Pancreas (tissue), 10 donors: ENCODE data around the gene SDR42E1. TPM values are rescaled to one million over a fixed set of nuclear protein-coding genes. Genes with fewer than 3 reads are reported as not detected.
A peak's percentile ranks its signal among the peaks of the same experiment; 100 is the strongest.

Experiments
- ATAC-seq, 4 donors: fragments of 200-7000 bp; cut with Tn5 transposase; one replicate each; pipeline versions ENCODE4 v1.8.0 to v1.9.1; 2020; ENCODE audit warnings: mild to moderate bottlenecking in 4 of 4, moderate library complexity in 4 of 4
- DNase-seq, 6 donors: peaks; one replicate each; pipeline ENCODE4 v3.0.0-alpha.2; 2020
- FAIRE-seq: peaks from 2 replicates; lab custom pipeline; 2012; peaks lifted over from hg19 to GRCh38; lab: Jason Lieb, UNC
- H3K27ac ChIP-seq, 4 donors: fragments of 200-600 bp; sonication (generic); 1 replicate in 3 of 4; 2 replicates in 1 of 4; pipeline versions ENCODE4 v1.5.0 to v1.8.0; 2020
- H3K27me3 ChIP-seq, 4 donors: fragments of 200-600 bp; one replicate each; pipeline ENCODE4 v1.8.0; 2021
- H3K36me3 ChIP-seq, 3 donors: fragments of 200-600 bp; sonication (generic) in 1 of 3; one replicate each; pipeline versions ENCODE4 v1.5.0 to v1.8.0; 2020 to 2021
- H3K4me1 ChIP-seq, 3 donors: fragments of 200-600 bp; one replicate each; pipeline ENCODE4 v1.8.0; 2021
- H3K4me3 ChIP-seq, 4 donors: fragments of 200-600 bp; sonication (generic) in 2 of 4; one replicate each; pipeline versions ENCODE4 v1.5.0 to v1.8.0; 2020 to 2021
- H3K9me3 ChIP-seq, 4 donors: fragments of 200-600 bp; one replicate each; pipeline ENCODE4 v1.8.0; 2021
- WGBS, 2 donors: extraction: QIAGEN DNeasy Blood & Tissue Kit; methylation state at CpG; one replicate each; pipeline ENCODE4 v1.1.7; 2013; 5-methylcytosine and 5-hydroxymethylcytosine counted together
- intact Hi-C, 3 donors: fragments of 100-400 bp; cut with DNase I; formaldehyde crosslinking; loops; one replicate each; pipeline versions ENCODE4 v1.11.1 to v1.14.2; 2022
- polyA plus RNA-seq, 2 donors: library from polyadenylated mRNA; stranded (reverse); fragments of 200-250 nt; gene quantifications; one replicate each; pipeline ENCODE4 v1.2.3, GENCODE V29; 2013
- total RNA-seq, 6 donors: library from RNA; stranded (reverse); fragmentation: NEBNext Ultra II Directional in 4 of 6; extraction: Animal tissue kit (Norgen Biotek cat#: 25700) in 4 of 6; gene quantifications; one replicate each; pipeline versions ENCODE4 v1.2.1 to v1.2.4, GENCODE V29; 2021 to 2023
- TF ChIP-seq, protein P1 (sequence below), 4 donors: fragments of 200-600 bp; sonication (generic) in 3 of 4; IDR thresholded peaks; one replicate each; pipeline versions ENCODE4 v1.5.0 to v1.8.0; 2021; ENCODE audit warnings: antibody characterized with exemption in 4 of 4
- donor health status: healthy with polysubstance abuse.
- donor health status: DM: no; HTN: no; CAD: no; lungs with moderate emphysema.
- donor health status: DM: no; HTN: no; CAD: no.
- donor health status: control.
- donor health status: control.
- donor health status: Bipolar disorder and iron deficiency.
- donor health status: DM: yes; HTN: yes; CAD: no.
- donor health status: DM: no; HTN: no; CAD: no.
- donor health status: DM: no; HTN: no; CAD: no.
- donor health status: DM: yes; HTN: yes; CAD: no.

Gene SDR42E1
- total and polyA plus RNA-seq, 8 donors: 2.5 to 13.3 (median 5.8) TPM

DNA sequence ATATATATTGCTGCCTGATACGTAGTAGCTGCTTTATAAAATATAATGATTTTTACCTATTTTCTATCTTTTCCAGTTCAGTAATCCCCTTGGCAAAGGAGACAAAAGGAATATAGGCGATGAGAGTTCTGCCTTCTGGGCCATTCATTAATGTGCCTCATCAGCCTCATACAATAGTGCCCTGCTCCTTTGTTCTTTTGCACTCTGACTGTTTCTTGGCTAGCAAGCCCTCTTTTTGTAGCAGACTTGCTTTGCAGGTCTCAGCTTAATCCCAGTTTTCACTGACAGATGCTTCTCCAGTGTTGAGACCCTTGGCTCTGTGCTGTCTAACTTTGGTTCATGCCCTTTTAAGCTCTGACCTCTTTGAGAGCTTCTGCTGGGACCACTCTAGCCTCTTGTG, 34.2 kb upstream of the SDR42E1 start:
- intact Hi-C loops: loop anchor here in 1 of 3 donors (10.0 kb wide), 1 partner anchor 169 kb away; no protein-coding TSS in a partner anchor
- Histone ChIP-seq H3K36me3 (no peaks in the 10 kb centered on the region), H3K4me1 (peaks cover 3 to 20% (median 8%) of the 10 kb centered on the region in 3 donors), H3K9me3 (no peaks in the 10 kb centered on the region), H3K27ac (no peak overlapping the region), H3K4me3 (no peak overlapping the region), H3K27me3 (no peaks in the 10 kb centered on the region)
- no peak for DNase-seq
- TF ChIP-seq, protein P1, sequence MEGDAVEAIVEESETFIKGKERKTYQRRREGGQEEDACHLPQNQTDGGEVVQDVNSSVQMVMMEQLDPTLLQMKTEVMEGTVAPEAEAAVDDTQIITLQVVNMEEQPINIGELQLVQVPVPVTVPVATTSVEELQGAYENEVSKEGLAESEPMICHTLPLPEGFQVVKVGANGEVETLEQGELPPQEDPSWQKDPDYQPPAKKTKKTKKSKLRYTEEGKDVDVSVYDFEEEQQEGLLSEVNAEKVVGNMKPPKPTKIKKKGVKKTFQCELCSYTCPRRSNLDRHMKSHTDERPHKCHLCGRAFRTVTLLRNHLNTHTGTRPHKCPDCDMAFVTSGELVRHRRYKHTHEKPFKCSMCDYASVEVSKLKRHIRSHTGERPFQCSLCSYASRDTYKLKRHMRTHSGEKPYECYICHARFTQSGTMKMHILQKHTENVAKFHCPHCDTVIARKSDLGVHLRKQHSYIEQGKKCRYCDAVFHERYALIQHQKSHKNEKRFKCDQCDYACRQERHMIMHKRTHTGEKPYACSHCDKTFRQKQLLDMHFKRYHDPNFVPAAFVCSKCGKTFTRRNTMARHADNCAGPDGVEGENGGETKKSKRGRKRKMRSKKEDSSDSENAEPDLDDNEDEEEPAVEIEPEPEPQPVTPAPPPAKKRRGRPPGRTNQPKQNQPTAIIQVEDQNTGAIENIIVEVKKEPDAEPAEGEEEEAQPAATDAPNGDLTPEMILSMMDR (IDR thresholded peaks at IDR 0.05): no peak
- 40 to 60% methylated on average over 2 of the region's 2 CpGs for WGBS, 2 donors
- ATAC-seq: no peak
- no peak for FAIRE-seq

DNA sequence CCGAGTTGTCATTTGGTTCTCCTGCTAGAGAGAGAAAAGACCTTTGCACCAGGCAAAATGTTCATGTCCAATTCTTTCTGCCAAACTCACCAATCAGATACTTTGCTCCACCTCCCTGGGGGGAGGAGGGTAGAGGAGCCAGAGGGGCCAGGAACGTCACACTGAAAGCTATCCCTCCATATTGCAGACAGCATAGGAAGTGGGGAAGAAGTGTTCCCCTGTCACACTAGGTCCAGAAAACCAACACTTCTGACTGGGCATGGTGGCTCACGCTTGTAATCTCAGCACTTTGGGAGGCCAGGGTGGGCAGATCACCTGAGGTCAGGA, 33.3 kb upstream of the SDR42E1 start:
- H3K4me3 ChIP-seq: no peak overlapping the region
- FAIRE-seq (no peak), DNase-seq (no peak), ATAC-seq (no peak)
- TF ChIP-seq, protein P1 (IDR thresholded peaks at IDR 0.05): no peak
- no peak overlapping the region for H3K27ac ChIP-seq
- intact Hi-C loops: loop anchor here in 1 of 3 donors (10.0 kb wide), 1 partner anchor 170 kb away; no protein-coding TSS in a partner anchor
- no peaks in the 10 kb centered on the region for H3K9me3 ChIP-seq
- 76 to 85% methylated on average over 3 of the region's 3 CpGs for WGBS, 2 donors
- H3K4me1 ChIP-seq: peaks cover 0 to 10% (median 0%) of the 10 kb centered on the region in 3 donors
- no peaks in the 10 kb centered on the region for H3K27me3 ChIP-seq
- no peaks in the 10 kb centered on the region for H3K36me3 ChIP-seq

DNA sequence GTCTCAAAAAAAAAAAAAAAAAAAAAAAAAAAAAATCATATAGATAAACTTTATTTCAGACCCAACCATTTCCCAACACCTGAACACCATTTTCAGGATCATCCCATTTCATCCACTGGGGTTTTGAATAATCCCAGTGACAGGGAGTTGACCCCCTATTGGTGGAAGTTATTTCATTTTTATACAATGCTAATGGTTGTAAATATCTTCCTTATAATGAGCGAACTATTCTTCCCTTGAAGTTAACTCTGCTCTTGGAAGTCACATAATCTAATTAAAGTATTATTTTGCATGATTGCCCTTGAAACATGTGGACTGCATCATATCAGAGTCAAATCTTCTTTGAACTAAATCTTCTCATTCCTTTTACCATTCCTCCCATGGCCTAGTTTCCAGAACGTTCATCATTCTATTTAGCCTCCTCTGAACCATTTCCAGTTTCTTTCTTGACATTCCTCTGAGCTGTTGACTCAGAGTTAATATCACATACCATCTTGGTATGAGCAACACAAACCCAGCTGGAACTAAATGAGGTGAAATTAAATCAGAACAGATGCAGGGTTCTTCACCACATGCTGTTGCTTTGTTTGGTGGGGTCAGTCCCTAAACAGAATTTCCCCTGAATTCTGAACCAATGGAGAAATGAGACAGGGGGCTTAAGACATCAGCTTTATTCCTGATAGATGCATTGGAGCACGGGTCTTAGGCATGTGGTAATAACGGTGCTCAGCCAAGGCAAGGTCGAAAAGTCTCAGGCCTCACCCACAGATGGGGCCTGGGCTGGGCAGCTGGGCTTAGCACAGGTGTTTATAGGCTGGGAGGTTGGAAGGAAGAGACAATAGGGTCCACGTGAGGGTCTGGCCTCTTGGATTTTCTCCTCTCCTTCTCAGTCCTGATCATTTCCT, 32.7 kb upstream of the SDR42E1 start:
- H3K27ac ChIP-seq: no peak overlapping the region
- 71 to 76% methylated on average over 6 of the region's 6 CpGs for WGBS, 2 donors
- TF ChIP-seq, protein P1 (IDR thresholded peaks at IDR 0.05): no peak
- no peaks in the 10 kb centered on the region for H3K36me3 ChIP-seq
- DNase-seq: no peak
- ATAC-seq: peak in 1 of 4 donors; percentile 51
- H3K9me3 ChIP-seq: no peaks in the 10 kb centered on the region
- intact Hi-C loops: loop anchor here in 1 of 3 donors (10.0 kb wide), 1 partner anchor 171 kb away; no protein-coding TSS in a partner anchor
- H3K4me1 ChIP-seq: peaks cover 0 to 4% (median 0%) of the 10 kb centered on the region in 3 donors
- FAIRE-seq: no peak
- no peak overlapping the region for H3K4me3 ChIP-seq
- no peaks in the 10 kb centered on the region for H3K27me3 ChIP-seq

DNA sequence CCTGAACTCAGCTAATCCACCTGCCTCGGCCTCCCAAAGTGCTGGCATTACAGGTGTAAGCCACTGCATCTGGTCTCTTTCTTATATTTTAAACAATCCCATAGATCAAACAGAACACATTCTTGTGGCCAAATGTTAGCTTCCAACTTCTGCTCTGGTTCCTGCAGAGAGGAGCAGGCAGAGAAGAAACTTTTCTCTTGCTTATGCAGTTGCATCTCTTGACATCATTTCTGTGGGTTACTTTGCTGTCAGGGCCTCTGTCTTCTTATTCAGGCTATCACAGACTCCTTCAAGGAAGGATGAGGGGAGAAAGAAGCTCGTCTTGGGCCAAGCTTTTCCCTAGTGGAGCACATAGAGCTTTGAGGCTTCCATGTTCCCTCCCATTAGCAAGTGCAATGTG, 31.6 kb upstream of the SDR42E1 start:
- intact Hi-C loops: loop anchor here in 1 of 3 donors (10.0 kb wide), 1 partner anchor 172 kb away; no protein-coding TSS in a partner anchor
- TF ChIP-seq, protein P1 (IDR thresholded peaks at IDR 0.05): no peak
- FAIRE-seq: no peak
- WGBS, 2 donors: 70 to 84% methylated on average over 2 of the region's 2 CpGs
- H3K4me1 ChIP-seq: no peaks in the 10 kb centered on the region
- no peaks in the 10 kb centered on the region for H3K9me3 ChIP-seq
- no peaks in the 10 kb centered on the region for H3K36me3 ChIP-seq
- ATAC-seq: no peak
- H3K4me3 ChIP-seq: no peak overlapping the region
- DNase-seq: no peak
- no peaks in the 10 kb centered on the region for H3K27me3 ChIP-seq
- no peak overlapping the region for H3K27ac ChIP-seq
